Fibroblast of skin of right biceps (primary cell): Measurements from ENCODE around the gene FANCL.
"Not testable (repeated sequence)": the region's sequence is repeated elsewhere in the genome, so short reads cannot be mapped to it uniquely, and the experiment has no call there.

ENCODE experiments used
- DNase-seq: peaks from one replicate; pipeline ENCODE4 v3.0.0-alpha.2; 2013

Gene FANCL

GRCh38 chr2:58138396-58139030, 102.6 kb downstream of the FANCL start:
- DNase-seq = peak; percentile 54

GRCh38 chr2:58137856-58138255, 103.3 kb downstream of the FANCL start:
- no peak for DNase-seq

GRCh38 chr2:58137221-58137620, 103.9 kb downstream of the FANCL start:
- peak; percentile 68 for DNase-seq

- no peak for DNase-seq
Observed at GRCh38 chr2:58135861-58136260, 105.3 kb downstream of the FANCL start.

GRCh38 chr2:58133395-58133794, 107.7 kb downstream of the FANCL start:
- no peak for DNase-seq

- peak; percentile 25 for DNase-seq
Observed at GRCh38 chr2:58131191-58132011, 109.7 kb downstream of the FANCL start.

GRCh38 chr2:58130238-58130637, 110.9 kb downstream of the FANCL start:
- DNase-seq = no peak

GRCh38 chr2:58127111-58127510, 114.0 kb downstream of the FANCL start:
- DNase-seq = no peak

GRCh38 chr2:58122540-58122939, 118.6 kb downstream of the FANCL start:
- DNase-seq = no peak

GRCh38 chr2:58122040-58122439, 119.1 kb downstream of the FANCL start:
- DNase-seq = no peak

- DNase-seq = no peak
Observed at GRCh38 chr2:58120626-58121229, 120.4 kb downstream of the FANCL start.

- DNase-seq = not testable (repeated sequence)
Observed at GRCh38 chr2:58113563-58113962, 127.6 kb downstream of the FANCL start.

- DNase-seq = no peak
Observed at GRCh38 chr2:58110765-58111164, 130.4 kb downstream of the FANCL start.

- DNase-seq = no peak
Observed at GRCh38 chr2:58109481-58109880, 131.6 kb downstream of the FANCL start.
